A673 (cell line): ENCODE results near the gene ARHGAP22.

Experiments used
- CTCF ChIP-seq: fragments of 300-800, 200-600 bp; sonication (generic); conservative IDR thresholded peaks from 2 replicates; pipeline ENCODE4 v1.5.1; 2017; ENCODE audit warnings: low read depth, mild to moderate bottlenecking, antibody characterized with exemption, low read length, moderate library complexity, mixed read lengths
- EZH2 ChIP-seq: fragments of 200-600 bp; sonication (generic); IDR thresholded peaks from 2 replicates; pipeline ENCODE4 v1.6.1; 2017; ENCODE audit warnings: borderline replicate concordance, low read depth, mild to moderate bottlenecking, mixed read lengths, antibody characterized with exemption, low read length; ENCODE audit not compliant: poor library complexity, severe bottlenecking

GRCh38 chr10:48634198-48634983 lies 29.5 kb upstream of the ARHGAP22 start:
- TF ChIP-seq CTCF = no peak
- TF ChIP-seq EZH2 = no peak
